GM10248 (cell line): ENCODE results near the gene AKT3.

Experiments
- CTCF ChIA-PET: fragments of 300-600 bp; sonication (Branson Sonifier 250); formaldehyde crosslinking; extraction: SDS; loops from one replicate; lab custom pipeline; 2021; ENCODE audit warnings: antibody characterized with exemption; lab: Yijun Ruan, JAX
- POLR2A ChIA-PET: fragments of 350-650 bp; sonication (Branson Sonifier 250); formaldehyde crosslinking; extraction: SDS; loops from one replicate; lab custom pipeline; 2020; ENCODE audit warnings: antibody characterized with exemption; lab: Yijun Ruan, JAX
- DNase-seq: peaks from one replicate; pipeline ENCODE4 v3.0.0; 2012; ENCODE audit errors: extremely low spot score
- CTCF ChIP-seq: IDR thresholded peaks from 2 replicates; pipeline ENCODE4 v1.5.1; 2012; ENCODE audit warnings: mild to moderate bottlenecking, low read depth; ENCODE audit errors: extremely low read depth, missing control alignments, control extremely low read depth

AKT3 gene

GRCh38 chr1:243585982-243586381 is 264.1 kb downstream of the AKT3 start:
- ChIA-PET POLR2A (no interaction called here), CTCF (no interaction called here)
- no peak for TF ChIP-seq CTCF
- no peak for DNase-seq

- ChIA-PET CTCF (interaction anchor here (0.7 to 1.6 kb wide), 3 partner anchors 16 to 39 kb away, joined by 3 to 5 read pairs (median 4); no protein-coding TSS in a partner anchor), POLR2A (no interaction called here)
- no peak for TF ChIP-seq CTCF
- DNase-seq = no peak
These were observed 267.7 kb downstream of the AKT3 start for GRCh38 chr1:243582326-243582725.

DNA sequence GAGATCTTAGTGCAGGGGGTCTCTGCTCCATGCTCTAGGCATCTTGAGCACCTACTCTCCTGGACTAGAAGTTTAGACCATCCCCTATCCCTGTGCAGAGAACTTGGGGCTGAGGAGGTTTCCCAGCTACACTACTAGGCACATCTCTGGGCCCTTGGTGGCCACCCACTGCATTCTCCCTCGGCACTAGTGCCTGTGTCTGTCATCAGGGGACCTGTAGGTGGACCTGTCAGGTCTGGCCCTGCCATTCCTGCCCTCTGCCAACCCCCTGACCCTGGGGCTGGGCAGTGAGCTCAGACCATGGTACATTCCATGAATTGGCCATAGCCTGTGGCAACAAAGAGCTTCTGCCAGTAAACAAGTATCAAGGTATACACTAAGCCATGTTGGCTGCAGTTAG is 269.1 kb downstream of the AKT3 start:
- no peak for DNase-seq
- ChIA-PET CTCF (interaction anchor here (1.6 to 1.9 kb wide), 3 partner anchors 15 to 38 kb away, joined by 4 to 5 read pairs (median 5); no protein-coding TSS in a partner anchor), POLR2A (no interaction called here)
- TF ChIP-seq CTCF = no peak

DNA sequence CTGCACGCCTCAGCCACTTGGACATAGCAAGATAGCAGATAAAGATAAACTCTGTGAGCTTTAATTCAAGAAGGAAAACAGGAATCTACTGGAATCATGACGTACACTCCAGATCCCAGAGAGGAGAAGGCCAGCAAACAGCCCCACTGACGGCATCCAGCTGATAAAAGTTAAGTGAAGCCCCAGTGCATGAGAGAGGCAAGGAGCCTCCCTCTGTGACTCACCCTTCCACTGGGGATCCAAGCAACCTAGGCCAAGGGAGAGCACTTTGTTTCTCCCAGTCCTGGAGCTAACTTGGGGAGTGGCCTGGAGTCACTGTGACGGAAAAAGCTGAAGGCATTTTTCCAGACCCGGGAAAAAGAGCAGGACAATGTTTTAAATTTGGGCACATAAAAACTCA is 270.0 kb downstream of the AKT3 start:
- ChIA-PET CTCF (interaction anchor here (0.7 to 1.9 kb wide), 2 partner anchors 17 to 37 kb away, joined by 3 to 5 read pairs; no protein-coding TSS in a partner anchor), POLR2A (no interaction called here)
- DNase-seq = no peak
- no peak for TF ChIP-seq CTCF

DNA sequence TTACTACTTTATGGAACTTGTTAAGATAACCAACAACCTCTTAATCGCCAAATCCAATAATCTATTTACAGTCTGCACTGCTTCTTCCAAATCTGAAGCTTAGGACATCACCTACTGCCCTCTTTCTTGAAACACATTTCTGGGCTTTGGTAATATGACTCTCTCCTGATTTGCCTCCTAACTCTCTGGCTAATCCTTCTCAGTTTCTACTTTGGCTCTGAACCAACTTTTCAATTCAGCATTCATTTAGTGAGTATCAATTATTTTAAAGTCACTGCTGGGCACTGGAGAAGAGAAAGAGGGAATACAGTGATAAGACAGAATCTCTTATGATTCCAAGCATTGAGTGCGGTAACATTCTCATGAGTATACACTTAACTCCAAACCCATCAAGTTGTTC is 275.0 kb downstream of the AKT3 start:
- TF ChIP-seq CTCF = no peak
- DNase-seq = no peak
- ChIA-PET CTCF (interaction anchor here (2.6 kb wide), 1 partner anchor 8 kb away, joined by 8 read pairs; no protein-coding TSS in a partner anchor), POLR2A (no interaction called here)

DNA sequence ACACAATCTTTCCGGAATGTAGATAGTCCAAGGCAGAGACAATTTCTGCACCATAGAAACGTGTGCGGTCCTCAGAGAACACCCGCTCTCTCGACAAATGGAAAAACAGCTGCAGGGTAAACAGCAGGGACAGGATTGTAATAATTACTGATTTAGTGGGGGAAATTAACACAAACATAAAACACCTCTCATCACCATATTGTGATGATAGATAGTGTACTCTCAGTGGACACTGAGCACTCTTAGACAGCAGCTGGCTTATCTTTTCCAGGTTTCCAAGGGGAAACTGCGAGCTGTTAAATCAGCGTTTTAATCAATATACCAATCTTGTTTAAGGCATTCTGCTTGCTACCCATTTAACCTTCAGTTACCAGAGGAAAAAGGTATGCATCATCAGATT is 277.1 kb downstream of the AKT3 start:
- DNase-seq = no peak
- CTCF ChIA-PET = interaction anchor here (0.7 kb wide), 1 partner anchor 95 kb away, joined by 3 read pairs; no protein-coding TSS in a partner anchor
- TF ChIP-seq CTCF = no peak
- POLR2A ChIA-PET = no interaction called here

DNA sequence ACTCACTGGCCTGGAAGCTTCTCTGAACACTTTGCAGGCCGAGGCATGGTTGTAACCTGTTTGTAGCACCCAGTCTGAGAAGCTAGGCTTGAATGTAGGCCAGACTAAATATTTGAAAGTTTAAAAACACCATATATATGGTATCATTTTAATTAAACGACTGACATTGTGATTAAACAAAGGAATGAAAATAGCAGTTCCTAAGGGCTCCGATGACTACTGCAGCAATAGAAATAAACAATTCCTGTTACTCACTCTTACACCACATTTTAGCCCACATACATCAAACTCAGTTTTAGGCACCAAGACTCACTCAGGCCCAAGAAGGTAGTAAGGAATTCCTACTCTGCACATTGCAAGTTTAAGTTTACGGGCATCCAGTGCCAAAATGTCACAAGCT is 281.2 kb downstream of the AKT3 start:
- TF ChIP-seq CTCF = no peak
- CTCF ChIA-PET = no interaction called here
- no peak for DNase-seq

More for the DNA sequence above, 281.2 kb downstream of the AKT3 start:
- POLR2A ChIA-PET = no interaction called here
